K562 (cell line): ENCODE results near the gene URM1. TPM values are rescaled to one million over a fixed set of nuclear protein-coding genes. Genes with fewer than 3 reads are reported as not detected.

Source experiments
- ATAC-seq: fragments of 200-7000 bp; cut with Tn5 transposase; 3 replicates; pipeline ENCODE4 v1.9.1; 2020; ENCODE audit warnings: moderate library complexity
- BruUV-seq: library from RNA; stranded (reverse); fragments of 400-500 nt; replicated peaks from 2 replicates; lab custom pipeline; 2021; lab: Mats Ljungman, UMichigan
- CTCF ChIA-PET: fragments of 300-600 bp; formaldehyde crosslinking; extraction: SDS; loops from one replicate; lab custom pipeline; 2021; ENCODE audit warnings: low intra/inter-chr PET ratio; lab: Yijun Ruan, JAX
- POLR2A ChIA-PET: fragments of 300-600, 350-650 bp; sonication (Branson Sonifier 250); formaldehyde crosslinking; extraction: SDS; loops from one replicate; lab custom pipeline; 2021; ENCODE audit warnings: antibody characterized with exemption, inconsistent platforms; lab: Yijun Ruan, JAX
- DNase-seq, 4 experiments: peaks; one replicate each; pipeline versions ENCODE4 v3.0.0 to v3.0.0-alpha.2; 2011 to 2018; ENCODE audit warnings: low spot score in 3 of 4, mixed read lengths in 3 of 4; ENCODE audit errors: extremely low read depth in 1 of 4
- FAIRE-seq: peaks from 2 replicates; lab custom pipeline; 2011; peaks lifted over from hg19 to GRCh38; lab: Jason Lieb, UNC
- H2AFZ ChIP-seq: 2 replicates; pipeline ENCODE4 v1.6.0; 2011; ENCODE audit warnings: low read depth, low read length, control low read depth, inconsistent platforms
- H3K27ac ChIP-seq: fragments of 200-600 bp; 3 replicates; pipeline ENCODE4 v1.8.0; 2011; ENCODE audit warnings: low read depth, mild to moderate bottlenecking, control low read depth, inconsistent platforms, low read length, moderate library complexity, mixed read lengths; ENCODE audit errors: extremely low read depth
- H3K27me3 ChIP-seq, 2 experiments: fragments of 300-600 bp in 1 of 2; 2 replicates in 1 of 2; 3 replicates in 1 of 2; pipeline versions ENCODE4 v1.6.0 to v1.8.0; 2011; ENCODE audit warnings: inconsistent platforms in 2 of 2, low read length in 2 of 2, mild to moderate bottlenecking in 1 of 2, mixed read lengths in 1 of 2, moderate library complexity in 1 of 2; ENCODE audit not compliant: control insufficient read depth in 2 of 2, insufficient read depth in 2 of 2
- H3K36me3 ChIP-seq: fragments of 300-600 bp; 3 replicates; pipeline ENCODE4 v1.8.0; 2011; ENCODE audit warnings: mild to moderate bottlenecking, low read length, inconsistent platforms; ENCODE audit not compliant: control insufficient read depth, insufficient read depth
- H3K4me1 ChIP-seq, 2 experiments: fragments of 200-600 bp in 1 of 2; replicated peaks in 1 of 2; 2 replicates in 1 of 2; 3 replicates in 1 of 2; pipeline versions ENCODE4 v1.5.1 to v1.8.0; 2011; ENCODE audit warnings: inconsistent platforms in 2 of 2, low read length in 2 of 2, mild to moderate bottlenecking in 1 of 2, mixed read lengths in 1 of 2, moderate library complexity in 1 of 2; ENCODE audit not compliant: control insufficient read depth in 2 of 2, insufficient read depth in 2 of 2
- H3K4me2 ChIP-seq: 2 replicates; pipeline ENCODE4 v1.6.1; 2011; ENCODE audit warnings: low read length, control low read depth, inconsistent platforms, mixed read lengths; ENCODE audit not compliant: insufficient read depth
- H3K4me3 ChIP-seq: fragments of 200-600 bp; sonication (generic), shearing (Covaris generic); 2 replicates; pipeline ENCODE4 v1.5.1; 2016; ENCODE audit warnings: control low read depth, inconsistent platforms
- H3K79me2 ChIP-seq: fragments of 200-600 bp; 3 replicates; pipeline ENCODE4 v1.8.0; 2011; ENCODE audit warnings: low read length, inconsistent platforms; ENCODE audit not compliant: control insufficient read depth, insufficient read depth
- H3K9ac ChIP-seq, 2 experiments: 2 replicates each; pipeline versions ENCODE4 v1.6.0 to v1.6.1; 2011; ENCODE audit warnings: low read depth in 2 of 2, low read length in 2 of 2, control low read depth in 1 of 2, inconsistent platforms in 1 of 2, mild to moderate bottlenecking in 1 of 2, mixed read lengths in 1 of 2; ENCODE audit not compliant: insufficient read depth in 1 of 2
- H3K9me1 ChIP-seq: one replicate; pipeline ENCODE4 v1.6.0; 2011; ENCODE audit warnings: inconsistent platforms, mild to moderate bottlenecking, low read length, moderate library complexity; ENCODE audit not compliant: control insufficient read depth, insufficient read depth
- H3K9me3 ChIP-seq: replicated peaks from 2 replicates; pipeline ENCODE4 v1.5.1; 2011; ENCODE audit warnings: low read depth, low read length, inconsistent platforms; ENCODE audit not compliant: control insufficient read depth, insufficient read depth
- H4K20me1 ChIP-seq: replicated peaks from 2 replicates; pipeline ENCODE4 v1.6.1; 2011; ENCODE audit warnings: low read length, inconsistent platforms, mixed read lengths; ENCODE audit not compliant: control insufficient read depth, insufficient read depth
- CC2D1A ChIP-seq: fragments of 450-650 bp; IDR thresholded peaks from 2 replicates; pipeline ENCODE4 v1.6.1; 2017; ENCODE audit warnings: mild to moderate bottlenecking
- NCOA2 ChIP-seq, 2 experiments: fragments of 450-650 bp; IDR thresholded peaks; 2 replicates each; pipeline ENCODE4 v1.6.1; 2018; ENCODE audit warnings: mild to moderate bottlenecking in 2 of 2, moderate library complexity in 1 of 2; ENCODE audit not compliant: partially characterized antibody in 2 of 2
- SRSF7 ChIP-seq: fragments of 200-400 bp; formaldehyde crosslinking; optimal IDR thresholded peaks from 2 replicates; pipeline ENCODE3; 2017; ENCODE audit warnings: mild to moderate bottlenecking, low read depth, low read length
- ZBTB11 ChIP-seq, 3 experiments: fragments of 200-800 bp in 1 of 3; fragments of 250-450 bp in 1 of 3; fragments of 450-650 bp in 1 of 3; sonication (Bioruptor Pico) in 1 of 3; sonication (Bioruptor generic) in 1 of 3; formaldehyde crosslinking in 1 of 3; IDR thresholded peaks; 2 replicates each; pipeline versions ENCODE4 v1.6.1 to v1.8.0; 2016 to 2022; ENCODE audit warnings: mild to moderate bottlenecking in 2 of 3, missing genetic modification characterization in 2 of 3, missing compliant biosample characterization in 1 of 3, moderate library complexity in 1 of 3
- ZKSCAN8 ChIP-seq: fragments of 200-800 bp; sonication (Bioruptor generic); IDR thresholded peaks from 2 replicates; pipeline ENCODE4 v1.6.1; 2016; ENCODE audit warnings: missing genetic modification characterization, missing compliant biosample characterization
- ZNF551 ChIP-seq: fragments of 250-450 bp; sonication (Bioruptor Pico); IDR thresholded peaks from 2 replicates; pipeline ENCODE4 v1.5.0; 2021; ENCODE audit warnings: mild to moderate bottlenecking, moderate library complexity
- ZNF76 ChIP-seq: fragments of 250-450 bp; sonication (Bioruptor Pico); IDR thresholded peaks from 2 replicates; pipeline ENCODE4 v1.4.0; 2020; ENCODE audit warnings: mild to moderate bottlenecking, moderate library complexity, borderline replicate concordance
- WGBS: fragments of 100-300 bp; shearing (Covaris generic); methylation state at CpG from one replicate; pipeline ENCODE4 v1.1.6; 2016; ENCODE audit warnings: low coverage, mixed read lengths; ENCODE audit not compliant: insufficient coverage; ENCODE audit errors: missing lambda C conversion rate; 5-methylcytosine and 5-hydroxymethylcytosine counted together
- in situ Hi-C: fragments of 300-500 bp; cut with MboI; formaldehyde crosslinking; loops from 4 replicates; pipeline ENCODE4 v1.15.0; 2018; ENCODE audit warnings: inconsistent platforms, mixed read lengths
- intact Hi-C: fragments of 100-400 bp; cut with micrococcal nuclease; formaldehyde crosslinking; loops from 2 replicates; pipeline ENCODE4 v1.14.2; 2022
- polyA plus RNA-seq, 8 experiments: library from polyadenylated mRNA; depleted of rRNA in 4 of 8; stranded (reverse) in 5 of 8; unstranded in 3 of 8; fragments of >200 nt; fragmentation: Nextera tagmentation in 2 of 8; fragmentation: Illumina TruSeq in 1 of 8; extraction: Ambion mirVana in 2 of 8; extraction: Trizol in 1 of 8; gene quantifications; 2 replicates each; pipeline versions ENCODE4 v1.2.1 to v1.2.3, GENCODE V29; 2011 to 2014; ENCODE audit warnings: inconsistent platforms in 1 of 8, missing spikeins in 1 of 8
- total RNA-seq, 7 experiments: library from RNA; depleted of rRNA in 6 of 7; stranded (reverse); fragments of >200 nt in 6 of 7; fragmentation: Illumina TruSeq in 2 of 7; extraction: Trizol in 2 of 7; gene quantifications; 2 replicates each; pipeline versions ENCODE4 v1.2.1 to v1.2.3, GENCODE V29; 2011 to 2021; ENCODE audit warnings: low replicate concordance in 1 of 7
- TF ChIP-seq, protein P1 (sequence below): IDR thresholded peaks from 3 replicates; pipeline ENCODE4 v1.6.1; 2011; ENCODE audit warnings: borderline replicate concordance, mild to moderate bottlenecking, moderate library complexity; ENCODE audit not compliant: insufficient read length; ENCODE audit errors: extremely low read depth

The URM1 gene
- total and polyA plus RNA-seq, 9 of the 15 experiments (the other 6 are each of a cell fraction or from before 2014, with no cell fraction given), result 10.1 to 88.9 (median 53.3) TPM

GRCh38 chr9:128362774-128363173, 8.4 kb upstream of the URM1 start:
- H3K9ac ChIP-seq, result no peak overlapping the region; a peak in 1 of 4 replicates
- POLR2A ChIA-PET, result interaction anchor here (0.6 to 2.8 kb wide), 4 partner anchors 8 to 35 kb away, joined by 3 to 11 read pairs (median 4); partner anchors contain the start of gene URM1

GRCh38 chr9:128365525-128365924, 5.6 kb upstream of the URM1 start:
- H3K79me2 ChIP-seq, result peaks cover 4% of the 10 kb centered on the region; the same call in 2 of the 3 replicates
- 76% methylated on average over 4 of the region's 4 CpGs for WGBS
- no peaks in the 10 kb centered on the region for H3K9me1 ChIP-seq
- in situ Hi-C loops (loop anchor here (25.0 kb wide), 1 partner anchor 603 kb away; no protein-coding TSS in a partner anchor), intact Hi-C loops (loop anchor here (10.0 kb wide), 1 partner anchor 189 kb away; the partner anchor contains the start of gene SPTAN1)
- peak overlapping the region; percentile 67; the same call in 1 of the 3 replicates for H3K27ac ChIP-seq
- H3K9me3 ChIP-seq, result no peaks in the 10 kb centered on the region
- H3K27me3 ChIP-seq, result no peaks in the 10 kb centered on the region
- peak overlapping the region; percentile 56 to 94; a peak in 3 of 4 replicates for H3K9ac ChIP-seq
- ChIA-PET POLR2A (interaction anchor here (1.0 to 1.1 kb wide), 2 partner anchors 12 to 19 kb away, joined by 3 read pairs; no protein-coding TSS in a partner anchor), CTCF (no interaction called here)
- H3K36me3 ChIP-seq, result peaks cover 4% of the 10 kb centered on the region; the same call in 1 of the 3 replicates
- FAIRE-seq (no peak), DNase-seq (no peak), ATAC-seq (no peak)
- peak overlapping the region; percentile 89 for H2AFZ ChIP-seq
- H3K4me3 ChIP-seq, result no peak overlapping the region
- peak overlapping the region; percentile 61 for H3K4me2 ChIP-seq
- H4K20me1 ChIP-seq, result no peaks in the 10 kb centered on the region
- BruUV-seq, result no TSS peak
- peaks cover 22 to 48% of the 10 kb centered on the region in 2 experiments for H3K4me1 ChIP-seq
- TF ChIP-seq ZNF76 (CRISPR knock-in tag) (no peak), NCOA2 (IDR thresholded peaks at IDR 0.05; ENCODE audit: partially characterized antibody in 2 of 2) (no peak), ZBTB11 (CRISPR knock-in tag; IDR thresholded peaks at IDR 0.05) (0 out of 6 replicates have a peak, but pooled peaks of 1 of the 3 experiments have one; percentile 18), CC2D1A (no peak)
- TF ChIP-seq, protein P1, sequence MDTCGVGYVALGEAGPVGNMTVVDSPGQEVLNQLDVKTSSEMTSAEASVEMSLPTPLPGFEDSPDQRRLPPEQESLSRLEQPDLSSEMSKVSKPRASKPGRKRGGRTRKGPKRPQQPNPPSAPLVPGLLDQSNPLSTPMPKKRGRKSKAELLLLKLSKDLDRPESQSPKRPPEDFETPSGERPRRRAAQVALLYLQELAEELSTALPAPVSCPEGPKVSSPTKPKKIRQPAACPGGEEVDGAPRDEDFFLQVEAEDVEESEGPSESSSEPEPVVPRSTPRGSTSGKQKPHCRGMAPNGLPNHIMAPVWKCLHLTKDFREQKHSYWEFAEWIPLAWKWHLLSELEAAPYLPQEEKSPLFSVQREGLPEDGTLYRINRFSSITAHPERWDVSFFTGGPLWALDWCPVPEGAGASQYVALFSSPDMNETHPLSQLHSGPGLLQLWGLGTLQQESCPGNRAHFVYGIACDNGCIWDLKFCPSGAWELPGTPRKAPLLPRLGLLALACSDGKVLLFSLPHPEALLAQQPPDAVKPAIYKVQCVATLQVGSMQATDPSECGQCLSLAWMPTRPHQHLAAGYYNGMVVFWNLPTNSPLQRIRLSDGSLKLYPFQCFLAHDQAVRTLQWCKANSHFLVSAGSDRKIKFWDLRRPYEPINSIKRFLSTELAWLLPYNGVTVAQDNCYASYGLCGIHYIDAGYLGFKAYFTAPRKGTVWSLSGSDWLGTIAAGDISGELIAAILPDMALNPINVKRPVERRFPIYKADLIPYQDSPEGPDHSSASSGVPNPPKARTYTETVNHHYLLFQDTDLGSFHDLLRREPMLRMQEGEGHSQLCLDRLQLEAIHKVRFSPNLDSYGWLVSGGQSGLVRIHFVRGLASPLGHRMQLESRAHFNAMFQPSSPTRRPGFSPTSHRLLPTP, result no peak

More at GRCh38 chr9:128362774-128363173, 8.4 kb upstream of the URM1 start:
- DNase-seq, result no peak
- H2AFZ ChIP-seq, result no peak overlapping the region
- no TSS peak for BruUV-seq
- no peak overlapping the region for H3K4me2 ChIP-seq
- no peak for FAIRE-seq
- peaks cover 6% of the 10 kb centered on the region; the same call in 1 of the 3 replicates for H3K36me3 ChIP-seq
- TF ChIP-seq SRSF7 (no peak), ZKSCAN8 (CRISPR knock-in tag) (peak; percentile 89), ZNF551 (CRISPR knock-in tag) (no peak)
- no peaks in the 10 kb centered on the region for H4K20me1 ChIP-seq
- ATAC-seq, result no peak
- no peaks in the 10 kb centered on the region for H3K79me2 ChIP-seq
- H3K27me3 ChIP-seq, result no peaks in the 10 kb centered on the region
- peaks cover 15 to 44% of the 10 kb centered on the region in 2 experiments; a peak in 4 of 5 replicates for H3K4me1 ChIP-seq
- H3K4me3 ChIP-seq, result no peak overlapping the region
- no peaks in the 10 kb centered on the region for H3K9me1 ChIP-seq
- CTCF ChIA-PET, result interaction anchor here (1.6 to 4.6 kb wide), 2 partner anchors 50 to 248 kb away, joined by 7 to 37 read pairs; no protein-coding TSS in a partner anchor
- in situ Hi-C loops, result loop anchor here (25.0 kb wide), 1 partner anchor 600 kb away; no protein-coding TSS in a partner anchor
- 70% methylated on average over 3 of the region's 3 CpGs for WGBS
- H3K9me3 ChIP-seq, result no peaks in the 10 kb centered on the region
- intact Hi-C loops, result loop anchor here (1.0 to 10.0 kb wide), 2 partner anchors 50 to 192 kb away; partner anchors contain the start of gene SPTAN1
- no peak overlapping the region for H3K27ac ChIP-seq
